GM10266 (cell line): ENCODE data around the gene IL22.

Experiments
- DNase-seq: peaks from one replicate; pipeline ENCODE4 v3.0.0; 2012; ENCODE audit errors: extremely low spot score
- CTCF ChIP-seq: IDR thresholded peaks from 2 replicates; pipeline ENCODE4 v1.5.1; 2012; ENCODE audit warnings: mild to moderate bottlenecking, low read depth; ENCODE audit not compliant: control insufficient read depth, insufficient read depth; ENCODE audit errors: missing control alignments

Gene IL22

GRCh38 chr12:68264158-68264855 is 10.9 kb upstream of the IL22 start:
- TF ChIP-seq CTCF: no peak
- DNase-seq: no peak

- no peak for DNase-seq
- no peak for TF ChIP-seq CTCF
Measured at GRCh38 chr12:68263366-68263765, 10.0 kb upstream of the IL22 start.

- TF ChIP-seq CTCF: no peak
- no peak for DNase-seq
Measured at GRCh38 chr12:68261896-68262295, 8.5 kb upstream of the IL22 start.

- TF ChIP-seq CTCF: no peak
- no peak for DNase-seq
Measured at GRCh38 chr12:68260153-68260552, 6.7 kb upstream of the IL22 start.

- no peak for DNase-seq
Measured at GRCh38 chr12:68259318-68259940, 6.0 kb upstream of the IL22 start.

GRCh38 chr12:68252077-68252476 is 1.3 kb downstream of the IL22 start:
- no peak for DNase-seq
- no peak for TF ChIP-seq CTCF

More at GRCh38 chr12:68259318-68259940, 6.0 kb upstream of the IL22 start:
- no peak for TF ChIP-seq CTCF

GRCh38 chr12:68250454-68250853 is 3.0 kb downstream of the IL22 start:
- DNase-seq: no peak
- TF ChIP-seq CTCF: no peak
